Measurements from ENCODE around the gene C16orf46.

C16orf46 gene

DNA sequence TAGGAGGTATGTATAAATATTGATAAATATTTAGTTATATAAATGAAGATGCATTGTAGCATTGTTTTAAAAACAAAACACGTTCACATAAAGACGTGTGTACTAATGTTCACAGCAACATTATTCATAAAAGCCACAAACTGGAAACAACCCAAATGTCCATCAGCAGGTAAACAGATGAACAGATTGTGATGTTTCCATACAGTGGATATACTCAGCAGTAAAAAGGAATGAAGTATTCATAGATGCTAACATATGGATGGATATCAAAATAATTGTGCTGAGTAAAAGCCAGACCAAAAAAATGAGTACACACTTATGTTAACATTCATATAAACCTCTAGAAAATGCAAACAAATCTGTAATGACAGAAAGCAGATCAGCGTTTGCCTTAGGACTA is 64.1 kb downstream of the C16orf46 start:
- DNase-seq = no peak

Measured in KG1 (cell line).